MM.1S (cell line): ENCODE data around the gene KRT73.

Experiments
- DNase-seq: peaks from one replicate; pipeline ENCODE4 v3.0.0-alpha.2; 2015
- H2AFZ ChIP-seq: fragments of 300-600 bp; sonication (generic); 2 replicates; pipeline ENCODE4 v1.6.0; 2016; ENCODE audit warnings: antibody characterized with exemption, low read length
- H3F3A ChIP-seq: fragments of 300-600 bp; sonication (generic); 2 replicates; pipeline ENCODE4 v1.6.1; 2016; ENCODE audit warnings: mild to moderate bottlenecking, antibody characterized with exemption, low read length, moderate library complexity, mixed read lengths; ENCODE audit not compliant: insufficient read depth
- H3K27ac ChIP-seq: fragments of 300-600 bp; sonication (generic); 2 replicates; pipeline ENCODE4 v1.5.1; 2016; ENCODE audit warnings: mild to moderate bottlenecking, low read length
- H3K27me3 ChIP-seq: fragments of 300-600 bp; sonication (generic); replicated peaks from 2 replicates; pipeline ENCODE4 v1.6.0; 2016; ENCODE audit warnings: low read length; ENCODE audit not compliant: insufficient read depth
- H3K36me3 ChIP-seq: fragments of 300-600 bp; sonication (generic); replicated peaks from 2 replicates; pipeline ENCODE4 v1.6.1; 2016; ENCODE audit warnings: mild to moderate bottlenecking, low read length, mixed read lengths; ENCODE audit not compliant: insufficient read depth
- H3K4me1 ChIP-seq: fragments of 300-600 bp; sonication (generic); 2 replicates; pipeline ENCODE4 v1.6.1; 2016; ENCODE audit warnings: low read length, mixed read lengths
- H3K4me2 ChIP-seq: fragments of 300-600 bp; sonication (generic); 2 replicates; pipeline ENCODE4 v1.6.0; 2016; ENCODE audit warnings: low read depth, low read length
- H3K4me3 ChIP-seq: fragments of 300-600 bp; sonication (generic); 2 replicates; pipeline ENCODE4 v1.5.1; 2016; ENCODE audit warnings: low read length, mixed read lengths
- H3K79me2 ChIP-seq: fragments of 300-600 bp; sonication (generic); 2 replicates; pipeline ENCODE4 v1.6.1; 2016; ENCODE audit warnings: mixed run types, low read length, mixed read lengths
- H3K9ac ChIP-seq: fragments of 300-600 bp; sonication (generic); 2 replicates; pipeline ENCODE4 v1.6.1; 2016; ENCODE audit warnings: low read length, mixed read lengths
- H3K9me2 ChIP-seq: fragments of 300-600 bp; sonication (generic); replicated peaks from 2 replicates; pipeline ENCODE4 v1.6.1; 2016; ENCODE audit warnings: mild to moderate bottlenecking, low read length, mixed read lengths; ENCODE audit not compliant: insufficient read depth
- H3K9me3 ChIP-seq: fragments of 300-600 bp; sonication (generic); replicated peaks from 2 replicates; pipeline ENCODE4 v1.6.1; 2016; ENCODE audit warnings: mild to moderate bottlenecking, low read length, mixed read lengths; ENCODE audit not compliant: insufficient read depth
- H4K20me1 ChIP-seq: fragments of 300-600 bp; sonication (generic); 2 replicates; pipeline ENCODE4 v1.6.1; 2016; ENCODE audit warnings: mild to moderate bottlenecking, low read length, moderate library complexity, mixed read lengths; ENCODE audit not compliant: insufficient read depth
- EZH2 ChIP-seq: fragments of 300-600 bp; sonication (generic); optimal IDR thresholded peaks from 2 replicates; pipeline ENCODE3; 2017; ENCODE audit warnings: low read depth, mild to moderate bottlenecking, antibody characterized with exemption, low read length, mixed read lengths
- EZH2phosphoT487 ChIP-seq: fragments of 300-600 bp; sonication (generic); IDR thresholded peaks from 2 replicates; pipeline ENCODE4 v1.6.1; 2018; ENCODE audit warnings: antibody characterized with exemption, low read length
- TF ChIP-seq, protein P1 (sequence below): fragments of 300-600 bp; sonication (generic); IDR thresholded peaks from 2 replicates; pipeline ENCODE4 v1.5.1; 2016; ENCODE audit warnings: antibody characterized with exemption, low read length, mixed read lengths

Gene KRT73

GRCh38 chr12:52657250-52657902 lies 39.0 kb upstream of the KRT73 start:
- Histone ChIP-seq H3K4me2 (no peak overlapping the region), H3K4me1 (no peaks in the 10 kb centered on the region), H3K9ac (no peak overlapping the region), H3K27me3 (peaks cover 59% of the 10 kb centered on the region), H3F3A (no peaks in the 10 kb centered on the region), H3K4me3 (no peak overlapping the region), H2AFZ (no peak overlapping the region), H3K27ac (no peak overlapping the region), H3K79me2 (no peaks in the 10 kb centered on the region), H3K36me3 (no peaks in the 10 kb centered on the region), H4K20me1 (no peaks in the 10 kb centered on the region), H3K9me2 (no peaks in the 10 kb centered on the region), H3K9me3 (no peaks in the 10 kb centered on the region)
- DNase-seq = no peak
- TF ChIP-seq EZH2 = no peak
- TF ChIP-seq, protein P1, sequence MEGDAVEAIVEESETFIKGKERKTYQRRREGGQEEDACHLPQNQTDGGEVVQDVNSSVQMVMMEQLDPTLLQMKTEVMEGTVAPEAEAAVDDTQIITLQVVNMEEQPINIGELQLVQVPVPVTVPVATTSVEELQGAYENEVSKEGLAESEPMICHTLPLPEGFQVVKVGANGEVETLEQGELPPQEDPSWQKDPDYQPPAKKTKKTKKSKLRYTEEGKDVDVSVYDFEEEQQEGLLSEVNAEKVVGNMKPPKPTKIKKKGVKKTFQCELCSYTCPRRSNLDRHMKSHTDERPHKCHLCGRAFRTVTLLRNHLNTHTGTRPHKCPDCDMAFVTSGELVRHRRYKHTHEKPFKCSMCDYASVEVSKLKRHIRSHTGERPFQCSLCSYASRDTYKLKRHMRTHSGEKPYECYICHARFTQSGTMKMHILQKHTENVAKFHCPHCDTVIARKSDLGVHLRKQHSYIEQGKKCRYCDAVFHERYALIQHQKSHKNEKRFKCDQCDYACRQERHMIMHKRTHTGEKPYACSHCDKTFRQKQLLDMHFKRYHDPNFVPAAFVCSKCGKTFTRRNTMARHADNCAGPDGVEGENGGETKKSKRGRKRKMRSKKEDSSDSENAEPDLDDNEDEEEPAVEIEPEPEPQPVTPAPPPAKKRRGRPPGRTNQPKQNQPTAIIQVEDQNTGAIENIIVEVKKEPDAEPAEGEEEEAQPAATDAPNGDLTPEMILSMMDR = no peak
- TF ChIP-seq EZH2phosphoT487 = no peak

GRCh38 chr12:52656616-52657015 lies 38.3 kb upstream of the KRT73 start:
- DNase-seq = no peak
- Histone ChIP-seq H4K20me1 (no peaks in the 10 kb centered on the region), H3F3A (no peaks in the 10 kb centered on the region), H3K4me3 (no peak overlapping the region), H3K9ac (no peak overlapping the region), H3K79me2 (no peaks in the 10 kb centered on the region), H3K9me2 (no peaks in the 10 kb centered on the region), H3K27ac (no peak overlapping the region), H3K9me3 (no peaks in the 10 kb centered on the region), H3K4me2 (no peak overlapping the region), H2AFZ (no peak overlapping the region), H3K27me3 (peaks cover 60% of the 10 kb centered on the region), H3K4me1 (no peaks in the 10 kb centered on the region), H3K36me3 (no peaks in the 10 kb centered on the region)
- TF ChIP-seq EZH2phosphoT487 = no peak
- TF ChIP-seq, protein P1 = no peak

DNA sequence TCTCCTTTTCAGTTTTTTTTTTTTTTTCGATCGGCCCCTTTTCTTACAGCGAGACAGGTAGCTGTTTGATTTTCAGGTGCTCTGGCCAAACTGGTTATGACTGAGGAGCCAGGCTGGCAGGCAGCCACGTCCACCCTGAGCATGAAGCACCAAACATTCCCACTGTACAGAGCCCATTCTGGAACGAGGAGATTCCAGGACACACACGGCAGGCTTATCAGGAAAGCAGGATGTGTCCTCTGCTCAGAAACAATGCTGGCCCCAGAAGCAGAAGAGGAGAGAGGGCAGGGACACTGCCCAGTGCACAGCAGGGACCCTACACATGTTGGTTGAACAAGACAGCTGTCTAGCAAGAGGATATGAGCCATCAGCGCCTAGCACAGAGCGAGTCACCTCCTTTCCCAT lies 37.4 kb upstream of the KRT73 start:
- H3K36me3 ChIP-seq = no peaks in the 10 kb centered on the region
- H3K4me1 ChIP-seq = no peaks in the 10 kb centered on the region
- H2AFZ ChIP-seq = no peak overlapping the region
- no peak overlapping the region for H3K4me3 ChIP-seq
- no peaks in the 10 kb centered on the region for H3F3A ChIP-seq
- no peak for TF ChIP-seq EZH2phosphoT487
- TF ChIP-seq, protein P1 = no peak
- TF ChIP-seq EZH2 = no peak
- H4K20me1 ChIP-seq = no peaks in the 10 kb centered on the region
- no peak overlapping the region for H3K9ac ChIP-seq
- H3K27me3 ChIP-seq = peaks cover 60% of the 10 kb centered on the region
- no peak overlapping the region for H3K4me2 ChIP-seq
- DNase-seq = no peak
- H3K9me3 ChIP-seq = no peaks in the 10 kb centered on the region
- no peaks in the 10 kb centered on the region for H3K9me2 ChIP-seq
- H3K79me2 ChIP-seq = no peaks in the 10 kb centered on the region
- no peak overlapping the region for H3K27ac ChIP-seq
